MM.1S (cell line): ENCODE data around the gene CD6.

Experiments used
- DNase-seq: peaks from one replicate; pipeline ENCODE4 v3.0.0-alpha.2; 2015
- H2AFZ ChIP-seq: fragments of 300-600 bp; sonication (generic); 2 replicates; pipeline ENCODE4 v1.6.0; 2016; ENCODE audit warnings: antibody characterized with exemption, low read length
- H3F3A ChIP-seq: fragments of 300-600 bp; sonication (generic); 2 replicates; pipeline ENCODE4 v1.6.1; 2016; ENCODE audit warnings: mild to moderate bottlenecking, antibody characterized with exemption, low read length, moderate library complexity, mixed read lengths; ENCODE audit not compliant: insufficient read depth
- H3K27ac ChIP-seq: fragments of 300-600 bp; sonication (generic); 2 replicates; pipeline ENCODE4 v1.5.1; 2016; ENCODE audit warnings: mild to moderate bottlenecking, low read length
- H3K27me3 ChIP-seq: fragments of 300-600 bp; sonication (generic); replicated peaks from 2 replicates; pipeline ENCODE4 v1.6.0; 2016; ENCODE audit warnings: low read length; ENCODE audit not compliant: insufficient read depth
- H3K36me3 ChIP-seq: fragments of 300-600 bp; sonication (generic); replicated peaks from 2 replicates; pipeline ENCODE4 v1.6.1; 2016; ENCODE audit warnings: mild to moderate bottlenecking, low read length, mixed read lengths; ENCODE audit not compliant: insufficient read depth
- H3K4me1 ChIP-seq: fragments of 300-600 bp; sonication (generic); 2 replicates; pipeline ENCODE4 v1.6.1; 2016; ENCODE audit warnings: low read length, mixed read lengths
- H3K4me2 ChIP-seq: fragments of 300-600 bp; sonication (generic); 2 replicates; pipeline ENCODE4 v1.6.0; 2016; ENCODE audit warnings: low read depth, low read length
- H3K4me3 ChIP-seq: fragments of 300-600 bp; sonication (generic); 2 replicates; pipeline ENCODE4 v1.5.1; 2016; ENCODE audit warnings: low read length, mixed read lengths
- H3K79me2 ChIP-seq: fragments of 300-600 bp; sonication (generic); 2 replicates; pipeline ENCODE4 v1.6.1; 2016; ENCODE audit warnings: mixed run types, low read length, mixed read lengths
- H3K9ac ChIP-seq: fragments of 300-600 bp; sonication (generic); 2 replicates; pipeline ENCODE4 v1.6.1; 2016; ENCODE audit warnings: low read length, mixed read lengths
- H3K9me2 ChIP-seq: fragments of 300-600 bp; sonication (generic); replicated peaks from 2 replicates; pipeline ENCODE4 v1.6.1; 2016; ENCODE audit warnings: mild to moderate bottlenecking, low read length, mixed read lengths; ENCODE audit not compliant: insufficient read depth
- H3K9me3 ChIP-seq: fragments of 300-600 bp; sonication (generic); replicated peaks from 2 replicates; pipeline ENCODE4 v1.6.1; 2016; ENCODE audit warnings: mild to moderate bottlenecking, low read length, mixed read lengths; ENCODE audit not compliant: insufficient read depth
- H4K20me1 ChIP-seq: fragments of 300-600 bp; sonication (generic); 2 replicates; pipeline ENCODE4 v1.6.1; 2016; ENCODE audit warnings: mild to moderate bottlenecking, low read length, moderate library complexity, mixed read lengths; ENCODE audit not compliant: insufficient read depth
- CTCF ChIP-seq: fragments of 300-600 bp; sonication (generic); IDR thresholded peaks from 2 replicates; pipeline ENCODE4 v1.5.1; 2016; ENCODE audit warnings: antibody characterized with exemption, low read length, mixed read lengths
- EZH2 ChIP-seq: fragments of 300-600 bp; sonication (generic); optimal IDR thresholded peaks from 2 replicates; pipeline ENCODE3; 2017; ENCODE audit warnings: low read depth, mild to moderate bottlenecking, antibody characterized with exemption, low read length, mixed read lengths
- EZH2phosphoT487 ChIP-seq: fragments of 300-600 bp; sonication (generic); IDR thresholded peaks from 2 replicates; pipeline ENCODE4 v1.6.1; 2018; ENCODE audit warnings: antibody characterized with exemption, low read length

Gene CD6

GRCh38 chr11:60942219-60942618 lies 29.3 kb upstream of the CD6 start:
- no peaks in the 10 kb centered on the region for H3K4me1 ChIP-seq
- no peaks in the 10 kb centered on the region for H3K79me2 ChIP-seq
- peaks cover 2% of the 10 kb centered on the region; the same call in 1 of the 2 replicates for H3K27me3 ChIP-seq
- H3K36me3 ChIP-seq = no peaks in the 10 kb centered on the region
- H3K4me2 ChIP-seq = no peak overlapping the region
- no peak overlapping the region for H3K4me3 ChIP-seq
- no peak overlapping the region for H3K27ac ChIP-seq
- no peaks in the 10 kb centered on the region for H3F3A ChIP-seq
- no peak overlapping the region for H2AFZ ChIP-seq
- H3K9me3 ChIP-seq = no peaks in the 10 kb centered on the region
- DNase-seq = no peak
- H3K9ac ChIP-seq = no peak overlapping the region
- no peaks in the 10 kb centered on the region for H3K9me2 ChIP-seq
- H4K20me1 ChIP-seq = no peaks in the 10 kb centered on the region
- TF ChIP-seq EZH2phosphoT487 (no peak), EZH2 (no peak), CTCF (no peak)

- no peak overlapping the region for H3K4me3 ChIP-seq
- H4K20me1 ChIP-seq = no peaks in the 10 kb centered on the region
- no peak overlapping the region for H3K9ac ChIP-seq
- H3K9me3 ChIP-seq = no peaks in the 10 kb centered on the region
- no peaks in the 10 kb centered on the region for H3K9me2 ChIP-seq
- DNase-seq = no peak
- no peaks in the 10 kb centered on the region for H3F3A ChIP-seq
- H3K27ac ChIP-seq = no peak overlapping the region
- no peak for TF ChIP-seq EZH2phosphoT487
- TF ChIP-seq EZH2 = no peak
- TF ChIP-seq CTCF = no peak
- H3K4me1 ChIP-seq = no peaks in the 10 kb centered on the region
- H3K4me2 ChIP-seq = no peak overlapping the region
- no peak overlapping the region for H2AFZ ChIP-seq
- no peaks in the 10 kb centered on the region for H3K36me3 ChIP-seq
- H3K27me3 ChIP-seq = no peaks in the 10 kb centered on the region
- no peaks in the 10 kb centered on the region for H3K79me2 ChIP-seq
Measured at GRCh38 chr11:60942970-60943565, 28.4 kb upstream of the CD6 start.

- no peak overlapping the region for H3K27ac ChIP-seq
- no peak overlapping the region for H3K4me2 ChIP-seq
- H2AFZ ChIP-seq = no peak overlapping the region
- H3K9ac ChIP-seq = no peak overlapping the region
- no peak overlapping the region for H3K4me3 ChIP-seq
- peak; percentile 8 for DNase-seq
- no peaks in the 10 kb centered on the region for H3K4me1 ChIP-seq
- H3K79me2 ChIP-seq = no peaks in the 10 kb centered on the region
- no peaks in the 10 kb centered on the region for H3F3A ChIP-seq
- no peaks in the 10 kb centered on the region for H3K9me3 ChIP-seq
- no peaks in the 10 kb centered on the region for H4K20me1 ChIP-seq
- 0 out of 2 replicates have a peak, but pooled peaks cover under 1% of the 10 kb centered on the region for H3K27me3 ChIP-seq
- no peaks in the 10 kb centered on the region for H3K36me3 ChIP-seq
- peak; percentile 24 for TF ChIP-seq CTCF
- TF ChIP-seq EZH2phosphoT487 = no peak
- H3K9me2 ChIP-seq = no peaks in the 10 kb centered on the region
Measured at GRCh38 chr11:60944490-60945294, 26.8 kb upstream of the CD6 start.
